NCI-H2196 treated with DMSO at 0.1 percent for 48 hours (cell line): ENCODE measurements around the gene RBPMS2.

ENCODE experiments used
- DNase-seq: peaks from one replicate; lab custom pipeline; 2025; ENCODE audit not compliant: unreplicated experiment; lab: John Stamatoyannopoulos, UW

RBPMS2 gene

GRCh38 chr15:64695561-64695992 lies 79.8 kb downstream of the RBPMS2 start:
- DNase-seq = no peak

GRCh38 chr15:64694816-64695215 lies 80.6 kb downstream of the RBPMS2 start:
- no peak for DNase-seq

DNA sequence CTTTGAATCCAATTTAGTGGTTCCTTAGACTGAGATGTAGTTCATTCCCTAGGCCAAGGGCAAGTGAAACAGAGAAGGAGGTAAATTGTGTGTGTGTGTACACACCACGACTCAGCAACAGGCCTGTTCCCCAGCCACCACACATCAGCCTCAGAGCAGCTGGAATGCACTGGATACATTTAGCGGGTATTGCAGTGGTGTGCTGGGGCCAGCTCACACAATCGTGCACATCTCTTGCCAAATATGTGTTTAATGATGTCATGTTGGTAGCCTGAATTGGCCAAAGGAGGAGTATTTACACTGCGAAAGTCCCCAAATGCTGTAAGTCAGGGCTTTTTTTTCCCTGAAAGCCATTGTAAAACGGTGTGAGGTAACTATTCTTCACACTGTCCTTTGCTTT lies 82.3 kb downstream of the RBPMS2 start:
- DNase-seq = peak; percentile 36

- DNase-seq = no peak
Observed at GRCh38 chr15:64691896-64692565, 83.4 kb downstream of the RBPMS2 start.

- DNase-seq = no peak
Observed at GRCh38 chr15:64690578-64691296, 84.7 kb downstream of the RBPMS2 start.

DNA sequence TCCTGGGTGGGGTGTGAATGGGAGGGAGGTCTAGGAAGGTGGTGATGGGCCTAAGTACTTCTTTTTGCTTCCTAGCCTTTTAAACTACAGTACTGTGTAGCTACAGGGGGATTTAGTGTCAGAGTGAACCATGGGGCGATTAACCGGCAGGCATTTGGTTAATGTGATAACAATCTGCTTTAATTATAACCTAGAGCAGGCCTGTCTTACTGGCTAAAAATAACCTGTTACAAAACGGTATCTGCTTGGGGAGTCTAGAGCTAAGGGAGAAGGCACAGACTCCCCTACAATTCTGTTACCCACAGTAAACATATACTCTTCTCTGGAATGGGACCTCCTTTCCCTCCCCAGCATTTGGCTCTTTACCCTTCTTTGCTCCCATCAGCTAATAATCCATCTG lies 85.4 kb downstream of the RBPMS2 start:
- no peak for DNase-seq
